Activated CD8-positive, alpha-beta memory T cell treated with anti-CD3 and anti-CD28 coated beads for 48 hours (primary cell): Measurements from ENCODE around the gene RSBN1L.
"Not testable (repeated sequence)": the region's sequence is repeated elsewhere in the genome, so short reads cannot be mapped to it uniquely, and the experiment has no call there.

Experiments
- DNase-seq, 3 experiments: peaks; one replicate each; pipeline ENCODE4 v3.0.0-alpha.2; 2020; ENCODE audit warnings: low read depth in 2 of 3, low spot score in 2 of 3

The RSBN1L gene

DNA sequence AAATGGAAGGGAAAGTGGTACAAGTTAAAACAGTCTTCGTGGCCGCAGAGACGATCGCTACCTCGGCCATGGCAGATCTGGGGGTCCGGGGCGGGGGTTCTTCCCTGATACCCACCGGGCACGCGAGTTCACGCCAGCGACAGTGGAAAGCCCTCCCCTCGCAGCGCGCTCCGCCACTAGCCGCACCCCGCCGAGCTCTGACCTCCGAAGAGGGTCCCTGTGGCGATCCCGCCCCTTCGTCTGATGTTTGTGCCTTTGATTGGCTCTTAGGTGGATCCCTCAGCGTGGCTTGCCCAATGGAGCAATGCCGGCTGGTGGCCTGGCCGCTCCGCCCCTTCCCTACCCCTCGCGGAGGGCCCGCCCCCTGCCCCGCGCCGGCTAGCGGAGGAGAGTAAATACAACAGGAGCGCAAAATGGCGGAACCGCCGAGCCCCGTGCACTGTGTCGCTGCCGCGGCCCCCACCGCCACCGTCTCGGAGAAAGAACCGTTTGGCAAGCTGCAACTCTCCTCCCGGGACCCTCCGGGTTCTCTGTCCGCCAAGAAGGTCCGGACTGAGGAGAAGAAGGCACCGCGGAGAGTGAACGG is at the start of gene RSBN1L:
Gene RSBN1L (plus strand): TSS at position 403 of the 586 bp plus-strand sequence. CDS start 11 bp downstream, at position 414.
- peak; percentile 81 to 95 (median 93) for DNase-seq

DNA sequence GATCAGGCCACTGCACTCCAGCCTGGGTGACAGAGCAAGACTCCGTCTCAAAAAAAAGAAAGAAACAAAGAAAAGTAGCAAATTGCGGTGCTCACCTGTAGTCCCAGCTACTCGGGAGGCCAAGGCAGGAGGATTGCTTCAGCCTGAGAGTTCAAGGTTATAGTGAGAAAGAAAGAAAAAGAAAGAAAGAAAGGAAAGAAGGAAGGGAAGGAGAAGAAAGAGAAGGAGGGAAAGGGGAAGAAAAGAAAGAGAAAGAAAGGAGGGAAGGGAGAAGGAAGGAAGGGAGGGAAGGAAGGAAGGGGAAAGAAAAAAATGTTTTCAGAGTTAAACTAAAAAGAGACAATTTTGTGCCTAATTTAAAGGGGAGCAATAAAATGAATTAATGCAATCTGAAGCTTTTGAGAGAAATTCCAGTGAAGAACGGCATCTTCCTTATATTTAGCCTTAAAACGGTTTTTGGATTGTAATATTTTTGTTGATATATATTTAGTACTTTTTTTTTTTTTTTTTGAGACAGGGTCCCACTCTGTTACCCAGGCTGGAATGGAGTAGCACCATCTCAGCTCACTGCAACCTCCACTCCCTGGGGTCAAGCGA is 47.4 kb upstream of the RSBN1L start:
- DNase-seq: no peak

DNA sequence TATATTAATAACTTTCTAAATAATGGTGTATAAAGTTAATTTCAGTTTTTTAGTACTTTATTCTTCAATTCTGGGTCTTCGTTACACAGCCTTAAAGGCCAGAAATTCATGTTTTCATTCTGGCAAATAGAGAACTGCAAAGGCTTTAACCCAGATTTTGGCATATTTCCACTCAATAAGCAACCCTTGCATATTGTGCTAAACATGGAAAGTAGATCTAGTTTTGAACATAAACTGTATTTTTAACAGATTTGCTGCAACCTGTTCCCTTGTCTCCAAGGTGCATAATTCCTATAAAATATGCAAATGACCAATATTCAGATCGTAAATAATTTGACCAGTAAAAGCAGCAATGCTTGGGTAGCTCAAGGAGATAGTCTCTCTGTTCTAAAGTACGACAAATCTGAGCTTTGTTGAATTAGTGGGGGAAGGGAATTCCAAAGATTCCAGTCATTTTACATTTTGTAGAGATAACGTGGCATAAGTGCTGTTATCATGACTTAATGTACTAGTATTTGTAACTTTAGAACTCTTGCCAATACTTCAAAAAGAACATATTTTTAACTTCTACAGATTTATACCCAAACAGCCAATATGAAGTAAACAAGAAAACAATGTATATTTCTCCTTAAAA is 46.4 kb upstream of the RSBN1L start:
- DNase-seq: no peak

DNA sequence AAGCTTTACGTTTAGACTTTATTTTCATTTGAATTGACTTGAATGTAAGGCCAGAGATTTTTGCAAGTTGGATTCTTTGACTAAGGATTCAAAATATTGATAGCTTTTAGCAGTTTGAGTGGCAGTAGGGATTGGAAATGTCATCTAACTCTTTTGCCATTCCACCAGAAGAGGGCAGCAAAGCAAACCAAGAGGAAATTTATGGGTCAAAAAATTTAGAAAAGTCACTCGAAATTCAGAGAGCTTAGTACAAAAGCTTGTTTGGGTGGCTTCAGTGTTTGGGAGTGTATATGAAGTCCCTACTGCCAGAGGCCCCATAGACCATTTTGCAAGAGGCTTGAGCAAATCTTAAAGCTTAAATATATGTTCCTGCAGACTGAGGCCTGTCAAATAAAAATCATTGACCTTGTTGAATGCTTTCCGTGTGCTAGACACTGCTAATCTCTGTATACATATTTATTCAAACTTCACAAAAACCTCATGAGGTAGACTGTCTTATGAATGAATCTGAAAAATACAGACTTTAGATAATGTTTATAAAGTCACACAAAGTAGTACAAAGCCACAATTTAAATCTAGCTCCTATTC is 44.6 kb upstream of the RSBN1L start:
- DNase-seq: no peak

DNA sequence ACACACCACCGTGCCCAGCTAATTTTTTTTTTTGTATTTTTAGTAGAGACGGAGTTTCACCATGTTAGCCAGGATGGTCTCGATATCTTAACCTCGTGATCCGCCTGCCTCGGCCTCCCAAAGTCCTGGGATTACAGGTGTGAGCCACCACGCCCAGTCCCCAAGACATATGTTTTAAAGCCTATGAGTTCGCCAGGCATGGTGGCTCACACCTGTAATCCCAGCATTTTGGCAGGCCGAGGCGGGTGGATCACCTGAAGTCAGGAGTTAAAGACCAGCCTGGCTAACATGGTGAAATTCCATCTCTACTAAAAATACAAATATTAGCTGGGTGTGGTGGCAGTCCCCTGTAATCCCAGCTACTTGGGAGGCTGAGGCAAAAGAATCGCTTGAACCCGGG is 43.4 kb upstream of the RSBN1L start:
- not testable (repeated sequence) for DNase-seq

DNA sequence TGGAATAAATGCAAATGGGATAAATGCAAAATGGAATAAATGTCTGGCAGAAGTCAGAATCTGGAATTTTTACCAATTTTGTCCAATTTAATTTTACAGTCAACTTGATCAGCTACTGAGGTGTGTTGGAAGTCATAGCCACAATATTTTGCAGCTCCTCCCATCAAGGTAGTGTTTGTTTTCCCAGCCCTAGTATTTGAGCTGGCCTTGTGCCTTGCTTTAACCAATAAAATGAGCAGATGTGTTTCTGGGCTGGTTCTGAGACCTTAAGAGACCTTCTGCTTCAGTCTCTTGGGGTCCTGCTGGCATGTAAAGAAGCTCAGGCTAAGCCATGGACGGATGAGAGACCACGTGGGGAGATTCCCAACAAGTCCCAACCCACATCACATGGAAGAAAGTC is 42.7 kb upstream of the RSBN1L start:
- no peak for DNase-seq

DNA sequence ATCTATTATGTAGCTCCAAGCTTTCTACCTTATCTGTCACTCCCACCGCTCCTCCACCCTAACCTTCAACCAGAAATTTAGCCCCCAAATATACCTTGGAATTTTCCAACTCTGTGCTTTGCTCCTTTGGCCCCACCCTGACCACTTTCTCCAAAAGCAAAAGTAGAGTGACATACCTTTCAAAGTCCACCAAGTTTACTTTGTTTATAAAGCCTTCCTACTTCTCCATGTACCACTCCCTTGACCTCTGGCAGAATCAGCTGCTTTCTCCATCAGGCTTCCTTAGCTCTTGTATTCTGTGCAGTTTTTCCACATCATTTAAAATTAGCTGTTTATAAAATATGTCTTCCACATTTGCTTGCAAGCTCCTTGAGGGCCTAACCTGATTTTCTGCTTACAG is 40.9 kb upstream of the RSBN1L start:
- no peak for DNase-seq

DNA sequence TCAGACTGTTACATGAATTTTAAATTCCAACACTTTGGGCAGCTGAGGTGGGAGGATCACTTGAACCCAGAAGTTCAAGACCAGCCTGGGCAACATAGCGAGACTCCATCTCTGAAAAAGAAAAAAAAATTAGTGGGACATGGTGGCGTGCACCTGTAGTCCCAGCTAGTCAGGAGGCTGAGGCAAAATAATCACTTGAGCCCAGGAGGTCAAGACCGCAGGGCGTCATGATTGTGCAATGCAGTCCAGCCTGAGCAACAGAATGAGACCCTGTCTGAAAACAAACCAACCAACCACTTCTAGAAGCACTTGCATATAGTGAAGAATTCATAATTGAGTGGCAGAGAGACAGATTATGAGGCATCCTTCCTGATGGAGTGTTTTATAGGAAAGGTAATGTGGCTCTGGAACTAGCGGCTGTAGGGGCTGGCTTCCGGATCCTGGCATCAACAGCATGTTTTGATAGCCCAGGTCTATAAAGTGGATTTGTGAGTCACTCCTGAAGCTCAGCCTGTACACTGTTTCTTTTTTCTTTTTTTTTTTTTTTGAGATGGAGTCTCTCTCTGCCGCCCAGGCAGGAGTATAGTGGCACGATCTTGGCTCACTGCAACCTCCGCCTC is 40.3 kb upstream of the RSBN1L start:
- DNase-seq: no peak

DNA sequence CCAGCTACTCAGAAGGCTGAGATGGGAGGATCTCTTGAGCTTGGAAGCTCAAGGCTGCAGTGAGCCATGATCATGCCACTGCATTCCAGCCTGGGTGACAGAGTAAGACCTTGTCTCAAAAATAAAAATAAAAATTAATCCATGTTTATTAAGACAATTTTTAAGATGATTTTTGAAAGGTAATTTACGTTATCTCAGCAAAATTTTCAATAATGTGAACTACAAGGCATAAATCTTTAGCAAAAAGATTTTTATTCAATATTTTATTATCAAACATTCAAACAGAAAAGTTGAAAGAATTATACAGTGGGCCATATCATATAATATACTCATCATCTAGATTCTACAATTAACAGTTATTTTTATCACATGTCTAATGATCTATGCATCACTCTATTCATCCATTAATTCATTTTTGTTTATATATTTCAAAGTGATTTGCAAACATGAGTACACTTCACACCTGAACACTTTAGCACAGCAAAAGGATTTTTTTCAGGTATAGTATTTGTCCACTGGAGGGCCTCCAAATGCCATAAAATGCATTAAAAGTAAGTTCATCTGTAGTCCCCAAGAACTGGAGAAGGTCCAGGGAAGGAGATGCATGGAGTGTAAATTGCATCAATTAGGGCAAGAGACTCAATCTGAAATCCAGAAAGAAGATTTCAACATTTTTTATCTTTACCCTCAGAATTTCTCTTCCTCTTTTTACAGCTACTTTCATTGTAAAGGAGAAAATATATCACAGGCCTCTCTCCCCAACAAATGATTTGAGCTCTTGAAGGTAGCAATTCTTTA is 38.6 kb upstream of the RSBN1L start:
- DNase-seq: no peak

DNA sequence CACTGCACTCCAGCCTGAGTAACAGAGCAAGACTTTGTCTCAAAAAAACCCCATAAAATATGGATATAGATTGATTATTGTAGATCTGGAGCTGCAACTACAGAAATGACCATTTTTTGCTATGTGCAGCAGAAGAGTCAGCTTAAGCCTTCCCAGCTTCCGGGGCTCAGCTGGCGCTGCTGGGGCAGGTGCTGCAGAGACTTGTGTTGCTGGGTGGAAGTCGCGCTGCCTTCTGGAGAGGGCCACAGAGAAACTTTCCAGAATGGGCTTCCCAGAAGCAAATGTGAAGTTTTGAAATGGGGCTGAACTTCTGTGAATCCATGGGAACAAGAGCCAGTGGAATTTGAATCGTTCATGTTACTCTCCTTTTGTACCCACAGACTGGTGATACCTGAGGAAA is 37.3 kb upstream of the RSBN1L start:
- no peak for DNase-seq

DNA sequence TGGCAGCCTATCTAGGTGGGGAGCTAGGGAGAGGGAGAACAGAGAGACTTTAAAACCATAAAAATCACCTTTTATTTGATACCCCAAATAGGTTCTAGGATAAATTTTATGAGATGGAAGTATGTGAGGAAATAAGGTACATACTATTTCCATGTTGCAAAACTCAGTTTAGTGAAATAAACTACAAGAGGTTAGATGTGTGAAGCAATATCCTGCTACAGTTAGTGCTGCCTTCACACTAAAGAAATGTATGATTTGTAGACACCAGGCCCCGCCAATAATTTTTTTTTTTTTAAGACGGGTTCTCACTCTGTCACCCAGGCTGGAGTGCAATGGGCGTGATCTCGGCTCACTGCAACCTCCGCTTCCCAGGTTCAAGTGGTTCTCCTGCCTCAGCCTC is 34.4 kb upstream of the RSBN1L start:
- no peak for DNase-seq

DNA sequence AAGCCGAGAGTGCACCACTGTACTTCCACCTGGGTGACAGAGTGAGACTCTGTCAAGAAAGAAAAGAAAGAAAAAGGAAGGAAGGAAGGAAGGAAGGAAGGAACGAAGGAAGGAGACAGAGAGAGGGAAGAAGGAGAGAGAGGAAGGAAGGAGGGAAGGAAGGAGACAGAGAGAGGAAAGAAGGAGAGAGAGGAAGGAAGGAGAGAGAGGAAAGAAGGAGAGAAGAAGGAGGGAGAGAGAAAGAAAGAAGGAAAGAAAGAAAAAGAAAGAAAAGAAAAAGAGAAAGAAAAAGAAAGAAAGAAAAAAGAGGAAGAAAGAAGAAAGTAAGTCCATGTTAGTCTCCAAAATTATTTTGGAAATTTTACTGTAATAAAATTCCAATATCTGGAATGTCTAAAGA is 33.4 kb upstream of the RSBN1L start:
- DNase-seq: no peak

DNA sequence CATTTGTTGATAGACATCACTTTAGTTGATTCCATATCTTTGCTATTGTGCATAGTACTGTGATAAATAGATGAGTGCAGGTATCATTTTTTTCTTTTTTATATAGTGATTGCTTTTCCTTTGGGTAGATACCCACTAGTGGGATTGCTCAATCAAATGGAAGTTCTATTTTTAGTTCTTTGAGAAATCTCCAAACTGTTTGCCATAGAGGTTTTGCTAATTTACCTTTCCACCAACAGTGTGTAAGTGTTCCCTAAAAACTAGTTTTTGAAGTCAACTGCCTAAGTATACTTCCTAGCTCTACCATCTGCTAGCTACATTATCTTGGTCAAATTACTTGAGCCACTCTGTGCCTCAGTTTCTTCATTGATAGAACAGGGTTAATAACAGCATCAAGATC is 31.5 kb upstream of the RSBN1L start:
- DNase-seq: no peak

DNA sequence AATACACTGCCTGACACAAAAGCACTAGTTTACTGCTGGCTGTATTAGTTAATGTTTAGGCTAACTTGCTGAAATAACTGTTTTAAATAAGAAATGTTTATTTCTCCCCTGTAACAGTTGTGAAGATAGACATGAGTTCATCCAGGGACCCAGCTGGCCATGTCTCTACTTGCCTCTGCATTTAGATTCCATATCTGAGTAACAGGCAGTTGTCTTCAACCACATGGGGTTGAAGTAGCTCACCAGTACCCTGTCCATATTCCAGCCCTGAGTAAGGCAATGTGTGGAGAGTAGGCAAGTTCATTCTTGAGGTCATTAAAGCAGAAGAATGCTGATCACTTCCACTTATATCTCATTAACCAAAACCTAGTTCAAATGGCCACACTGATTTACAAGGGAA is 31.1 kb upstream of the RSBN1L start:
- DNase-seq: no peak

DNA sequence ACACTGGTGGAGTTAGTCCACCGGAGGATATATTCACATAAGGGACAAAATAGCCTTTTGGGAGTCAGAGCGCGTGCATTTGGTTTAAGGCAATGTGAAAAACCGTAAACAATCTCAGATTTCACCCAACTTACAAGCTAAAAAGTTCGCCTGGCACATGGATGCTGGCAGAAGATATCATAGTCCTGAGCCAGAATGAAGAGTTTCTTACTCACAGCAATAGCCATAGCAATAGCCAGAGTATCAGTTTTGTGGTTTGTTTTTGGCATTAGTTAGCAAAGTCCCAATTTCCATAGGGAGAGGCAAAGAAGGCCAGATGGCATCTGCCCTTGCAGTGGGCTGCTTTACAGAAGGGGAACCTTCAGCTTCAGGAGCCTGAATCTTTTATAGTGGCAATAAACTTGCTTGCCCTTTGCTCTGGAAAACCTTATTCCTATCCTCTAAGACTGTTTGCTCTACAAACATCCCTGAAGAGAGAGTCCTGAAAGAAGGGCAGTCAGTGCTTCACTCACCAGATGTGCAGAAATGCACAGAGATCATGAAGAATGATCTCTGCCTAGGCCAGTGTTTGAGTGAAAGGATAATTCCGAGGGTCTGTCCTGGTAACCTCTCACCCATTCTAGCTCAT is 28.7 kb upstream of the RSBN1L start:
- no peak for DNase-seq

DNA sequence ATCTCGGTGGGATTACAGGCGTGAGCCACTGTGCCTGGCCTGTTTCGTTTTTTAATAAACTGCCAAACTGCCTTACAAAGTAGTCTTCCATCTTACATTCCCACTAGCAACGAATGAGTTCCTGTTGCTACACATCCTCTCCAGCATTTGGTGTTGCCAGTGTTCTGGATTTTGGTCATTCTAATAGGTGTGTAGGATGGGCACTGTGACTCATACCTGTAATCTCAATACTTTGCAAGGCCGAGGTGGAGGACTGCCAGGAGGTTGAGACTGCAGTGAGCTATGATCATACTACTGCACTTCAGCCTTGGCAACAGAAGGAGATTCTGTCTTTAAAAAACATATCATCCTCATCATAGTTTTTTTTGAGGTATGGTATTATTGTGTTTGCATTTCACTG is 21.4 kb upstream of the RSBN1L start:
- DNase-seq: no peak

DNA sequence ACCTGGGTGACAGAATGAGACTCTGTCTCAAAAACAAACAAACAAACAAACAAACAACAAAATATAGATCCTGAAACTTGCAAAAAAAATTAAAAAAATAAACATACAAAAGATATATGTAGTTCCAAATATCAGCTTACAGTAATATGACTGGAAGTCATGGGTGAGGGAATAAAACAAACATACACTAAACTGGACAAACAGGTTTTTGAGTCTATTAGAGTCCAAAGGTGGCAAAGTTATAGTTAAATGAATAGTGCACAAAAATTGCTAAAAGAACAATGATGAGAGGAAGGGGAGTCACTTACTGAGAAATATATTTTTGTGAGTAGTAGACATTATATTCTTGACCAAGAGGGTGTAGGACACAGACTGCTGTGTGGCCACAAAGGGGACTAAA is 16.7 kb upstream of the RSBN1L start:
- no peak for DNase-seq

DNA sequence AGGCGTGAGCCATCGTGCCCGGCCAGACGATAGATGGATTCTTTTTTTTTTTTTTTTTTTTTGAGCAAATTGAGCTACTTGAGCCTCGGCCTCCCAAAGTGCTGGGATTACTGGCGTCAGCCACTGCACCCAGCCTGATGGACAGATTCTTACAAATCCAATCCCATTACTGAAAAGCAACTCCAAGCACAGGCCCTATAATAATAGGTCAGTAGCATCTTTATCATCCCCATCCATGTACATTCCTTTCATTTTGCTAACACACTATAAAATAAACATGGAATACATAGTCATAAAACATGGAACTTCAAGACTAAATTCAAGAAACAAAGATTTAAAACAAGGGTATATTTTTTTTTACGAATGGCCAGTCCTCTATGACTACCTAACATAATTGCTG is 16.0 kb upstream of the RSBN1L start:
- no peak for DNase-seq

DNA sequence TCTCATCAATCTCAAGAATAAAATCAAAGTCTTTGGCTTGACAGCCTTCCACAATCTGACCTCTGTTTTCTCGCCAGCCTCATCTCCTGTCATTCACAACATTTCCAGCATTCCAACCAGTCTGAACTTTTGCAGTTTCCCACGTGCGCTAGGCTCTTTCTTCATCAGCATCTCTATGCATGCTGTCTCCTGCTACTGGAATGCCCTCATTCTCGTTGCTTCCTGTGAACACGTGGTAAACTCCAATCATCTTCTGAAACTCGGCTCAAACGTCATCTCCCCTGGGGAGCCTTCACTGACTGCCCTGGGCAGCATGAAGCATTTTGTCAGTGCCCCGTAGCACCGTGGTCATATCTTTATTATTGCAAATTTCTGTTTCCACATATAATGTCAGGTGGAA is 12.2 kb upstream of the RSBN1L start:
- no peak for DNase-seq

DNA sequence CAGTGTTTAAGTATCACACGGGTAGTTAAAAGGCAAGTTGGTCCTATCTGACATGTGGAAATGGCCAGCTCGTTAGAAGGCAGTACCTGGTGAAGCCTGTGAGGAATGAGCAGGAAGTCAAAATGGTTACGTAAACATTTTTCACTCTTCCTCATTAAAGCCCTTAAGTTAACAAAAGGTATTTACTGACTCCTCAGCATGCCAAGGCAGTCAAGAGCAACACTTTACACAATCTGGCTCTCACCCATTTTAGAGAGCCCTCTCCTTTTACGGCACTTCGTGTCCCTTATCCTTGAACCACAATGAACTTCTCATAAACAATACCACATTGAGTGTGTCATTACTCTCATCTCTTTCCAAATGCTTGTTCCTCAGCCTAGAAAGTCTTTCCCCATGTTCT is 11.0 kb upstream of the RSBN1L start:
- DNase-seq: no peak
